Adipocyte (in vitro differentiated cells): Measurements from ENCODE around the gene OBP2B.

Experiments used
- DNase-seq: peaks from one replicate; pipeline ENCODE4 v3.0.0-alpha.2; 2015; ENCODE audit warnings: low read depth
- H3K27me3 ChIP-seq: replicated peaks from 2 replicates; pipeline ENCODE4 v1.7.0; 2013; ENCODE audit warnings: mild to moderate bottlenecking, low read length, moderate library complexity; ENCODE audit not compliant: control insufficient read depth, insufficient read depth
- H3K36me3 ChIP-seq: 2 replicates; pipeline ENCODE4 v1.7.0; 2013; ENCODE audit warnings: low read length, mild to moderate bottlenecking, moderate library complexity; ENCODE audit not compliant: control insufficient read depth, insufficient read depth, severe bottlenecking
- H3K4me1 ChIP-seq: 2 replicates; pipeline ENCODE4 v1.7.0; 2013; ENCODE audit warnings: mild to moderate bottlenecking, low read length, moderate library complexity; ENCODE audit not compliant: control insufficient read depth, insufficient read depth
- H3K4me3 ChIP-seq: 2 replicates; pipeline ENCODE4 v1.7.0; 2013; ENCODE audit warnings: mild to moderate bottlenecking, low read length, moderate library complexity
- H3K9ac ChIP-seq: 2 replicates; pipeline ENCODE4 v1.7.0; 2013; ENCODE audit warnings: mild to moderate bottlenecking, low read length, moderate library complexity
- H3K9me3 ChIP-seq: 2 replicates; pipeline ENCODE4 v1.7.0; 2013; ENCODE audit warnings: mild to moderate bottlenecking, low read length, moderate library complexity; ENCODE audit not compliant: control insufficient read depth

OBP2B gene

GRCh38 chr9:133160742-133161546 lies 48.1 kb downstream of the OBP2B start:
- H3K27me3 ChIP-seq: peaks cover 11% of the 10 kb centered on the region
- H3K4me3 ChIP-seq: no peak overlapping the region
- no peaks in the 10 kb centered on the region for H3K36me3 ChIP-seq
- H3K9me3 ChIP-seq: no peaks in the 10 kb centered on the region
- H3K4me1 ChIP-seq: peaks cover 6% of the 10 kb centered on the region
- H3K9ac ChIP-seq: no peak overlapping the region
- DNase-seq: peak; percentile 83

- Histone ChIP-seq H3K4me3 (no peak overlapping the region), H3K9me3 (no peaks in the 10 kb centered on the region), H3K36me3 (no peaks in the 10 kb centered on the region), H3K9ac (no peak overlapping the region), H3K27me3 (no peaks in the 10 kb centered on the region), H3K4me1 (peaks cover 2% of the 10 kb centered on the region)
- no peak for DNase-seq
Measured at GRCh38 chr9:133158695-133159094, 50.4 kb downstream of the OBP2B start.
